ENCODE data around the gene PIK3R1.

DNA sequence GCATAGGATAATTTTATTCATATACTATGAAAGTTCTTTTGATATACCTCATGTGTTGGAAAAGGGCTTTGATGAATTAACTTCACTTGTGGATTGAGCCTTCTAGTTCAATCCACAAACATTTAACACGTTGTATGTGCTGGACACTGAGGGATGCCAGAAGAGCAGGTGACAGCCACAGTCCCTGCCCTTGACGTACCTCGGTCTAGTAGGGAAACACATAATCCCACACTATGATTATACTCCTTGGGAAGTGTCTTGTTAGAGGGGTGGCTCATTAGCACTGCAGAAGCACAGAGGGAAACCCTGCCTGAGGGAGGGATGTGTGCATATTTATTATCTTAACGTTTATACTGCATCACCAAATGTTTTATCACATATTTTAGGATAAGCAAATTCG lies 61.2 kb downstream of the PIK3R1 start:
- TF ChIP-seq POLR2A (IDR thresholded peaks at IDR 0.05), result no peak
- TF ChIP-seq, protein P1, sequence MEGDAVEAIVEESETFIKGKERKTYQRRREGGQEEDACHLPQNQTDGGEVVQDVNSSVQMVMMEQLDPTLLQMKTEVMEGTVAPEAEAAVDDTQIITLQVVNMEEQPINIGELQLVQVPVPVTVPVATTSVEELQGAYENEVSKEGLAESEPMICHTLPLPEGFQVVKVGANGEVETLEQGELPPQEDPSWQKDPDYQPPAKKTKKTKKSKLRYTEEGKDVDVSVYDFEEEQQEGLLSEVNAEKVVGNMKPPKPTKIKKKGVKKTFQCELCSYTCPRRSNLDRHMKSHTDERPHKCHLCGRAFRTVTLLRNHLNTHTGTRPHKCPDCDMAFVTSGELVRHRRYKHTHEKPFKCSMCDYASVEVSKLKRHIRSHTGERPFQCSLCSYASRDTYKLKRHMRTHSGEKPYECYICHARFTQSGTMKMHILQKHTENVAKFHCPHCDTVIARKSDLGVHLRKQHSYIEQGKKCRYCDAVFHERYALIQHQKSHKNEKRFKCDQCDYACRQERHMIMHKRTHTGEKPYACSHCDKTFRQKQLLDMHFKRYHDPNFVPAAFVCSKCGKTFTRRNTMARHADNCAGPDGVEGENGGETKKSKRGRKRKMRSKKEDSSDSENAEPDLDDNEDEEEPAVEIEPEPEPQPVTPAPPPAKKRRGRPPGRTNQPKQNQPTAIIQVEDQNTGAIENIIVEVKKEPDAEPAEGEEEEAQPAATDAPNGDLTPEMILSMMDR (IDR thresholded peaks at IDR 0.05), result no peak
